PC-3 (cell line): ENCODE measurements around the gene GP1BA. TPM values are rescaled to one million over a fixed set of nuclear protein-coding genes. Genes with fewer than 3 reads are reported as not detected.

Experiments used
- ATAC-seq: fragments of 200-7000 bp; cut with Tn5 transposase; 2 replicates; pipeline ENCODE4 v1.9.1; 2020; ENCODE audit warnings: mild to moderate bottlenecking, moderate library complexity
- BruUV-seq: library from RNA; stranded (reverse); fragments of 400-500 nt; replicated peaks from 2 replicates; lab custom pipeline; 2021; lab: Mats Ljungman, UMichigan
- CTCF ChIA-PET: fragments of 300-600 bp; sonication (Branson Sonifier 250); formaldehyde crosslinking; loops from one replicate; lab custom pipeline; 2022; ENCODE audit warnings: antibody characterized with exemption; lab: Charles Lee
- POLR2A ChIA-PET: fragments of 300-600 bp; sonication (Branson Sonifier 250); formaldehyde crosslinking; loops from one replicate; lab custom pipeline; 2022; ENCODE audit warnings: antibody characterized with exemption; ENCODE audit not compliant: unreplicated experiment; lab: Charles Lee
- DNase-seq: peaks from one replicate; pipeline ENCODE4 v3.0.0-alpha.2; 2015
- H2AFZ ChIP-seq: fragments of 300-600 bp; sonication (generic); 2 replicates; pipeline ENCODE4 v1.6.0; 2016; ENCODE audit warnings: antibody characterized with exemption, low read length
- H3F3A ChIP-seq: fragments of 300-600 bp; sonication (generic); one replicate; pipeline ENCODE4 v1.6.0; 2017; ENCODE audit warnings: antibody characterized with exemption, low read length, control low read depth, mild to moderate bottlenecking; ENCODE audit not compliant: unreplicated experiment
- H3K27ac ChIP-seq: fragments of 300-600 bp; sonication (generic); 2 replicates; pipeline ENCODE4 v1.5.1; 2016; ENCODE audit warnings: mild to moderate bottlenecking, low read length
- H3K27me3 ChIP-seq: fragments of 300-600 bp; sonication (generic); 2 replicates; pipeline ENCODE4 v1.6.1; 2016; ENCODE audit warnings: low read length, mixed read lengths
- H3K36me3 ChIP-seq: fragments of 300-600 bp; sonication (generic); 2 replicates; pipeline ENCODE4 v1.6.1; 2016; ENCODE audit warnings: low read depth, mixed run types, low read length, mixed read lengths
- H3K4me1 ChIP-seq: fragments of 300-600 bp; sonication (generic); 2 replicates; pipeline ENCODE4 v1.5.1; 2016; ENCODE audit warnings: low read length; ENCODE audit not compliant: insufficient read depth
- H3K4me2 ChIP-seq: fragments of 300-600 bp; sonication (generic); 2 replicates; pipeline ENCODE4 v1.6.0; 2016; ENCODE audit warnings: low read length
- H3K4me3 ChIP-seq: fragments of 300-600 bp; sonication (generic); 2 replicates; pipeline ENCODE4 v1.5.1; 2016; ENCODE audit warnings: mild to moderate bottlenecking, low read length, mixed read lengths
- H3K79me2 ChIP-seq: fragments of 300-600 bp; sonication (generic); 2 replicates; pipeline ENCODE4 v1.6.1; 2017; ENCODE audit warnings: low read length, mixed read lengths
- H3K9ac ChIP-seq: fragments of 300-600 bp; sonication (generic); 2 replicates; pipeline ENCODE4 v1.6.0; 2016; ENCODE audit warnings: mild to moderate bottlenecking, low read length
- H3K9me2 ChIP-seq: fragments of 300-600 bp; sonication (generic); replicated peaks from 2 replicates; pipeline ENCODE4 v1.6.1; 2016; ENCODE audit warnings: mixed run types, low read length, mixed read lengths
- H3K9me3 ChIP-seq: fragments of 300-600 bp; sonication (generic); 2 replicates; pipeline ENCODE4 v1.6.1; 2016; ENCODE audit warnings: low read length, mixed read lengths
- H4K20me1 ChIP-seq: fragments of 300-600 bp; sonication (generic); 2 replicates; pipeline ENCODE4 v1.6.1; 2016; ENCODE audit warnings: low read length, mixed read lengths
- EZH2 ChIP-seq: fragments of 300-600 bp; sonication (generic); IDR thresholded peaks from one replicate; pipeline ENCODE4 v1.6.1; 2017; ENCODE audit warnings: antibody characterized with exemption, mild to moderate bottlenecking, low read length; ENCODE audit not compliant: unreplicated experiment
- EZH2phosphoT487 ChIP-seq: fragments of 300-600 bp; sonication (generic); IDR thresholded peaks from 2 replicates; pipeline ENCODE4 v1.6.1; 2018; ENCODE audit warnings: mild to moderate bottlenecking, antibody characterized with exemption, low read length, borderline replicate concordance
- intact Hi-C: fragments of 100-400 bp; cut with micrococcal nuclease; formaldehyde crosslinking; loops from 2 replicates; pipeline ENCODE4 v1.9.0; 2023
- total RNA-seq: library from RNA; depleted of rRNA; stranded (reverse); fragments of >200 nt; gene quantifications from 2 replicates; pipeline ENCODE4 v1.2.3, GENCODE V29; 2014
- TF ChIP-seq, protein P1 (sequence below): fragments of 300-600 bp; sonication (generic); conservative IDR thresholded peaks from 2 replicates; pipeline ENCODE4 v1.5.1; 2017; ENCODE audit warnings: antibody characterized with exemption, low read depth, mild to moderate bottlenecking, low read length

Gene GP1BA
- total RNA-seq, 1 experiment from 2014 or later: not detected

DNA sequence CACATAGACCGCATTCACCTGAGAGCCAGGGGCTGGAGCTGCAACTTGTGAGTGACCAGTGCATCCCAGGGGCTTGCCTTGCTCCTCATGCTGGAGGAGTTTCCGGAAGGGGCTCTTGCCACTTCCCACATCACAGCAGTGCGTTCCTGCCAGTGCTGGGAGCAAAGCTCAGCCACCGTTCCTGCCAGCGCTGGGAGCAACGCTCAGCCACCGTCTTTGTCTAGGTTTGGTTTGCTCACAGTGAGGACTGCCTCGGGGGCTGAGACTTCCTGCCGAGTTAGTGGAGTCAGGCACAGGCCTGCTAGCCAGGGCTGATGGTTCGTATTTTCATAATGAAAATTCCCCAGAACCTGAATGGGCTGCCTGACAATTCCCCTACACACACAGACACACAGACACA is 23.8 kb upstream of the GP1BA start:
- no TSS peak for BruUV-seq
- intact Hi-C loops: loop anchor here (5.0 kb wide), 1 partner anchor 34 kb away; the partner anchor contains the start of genes RNF167 and SLC25A11
- Histone ChIP-seq H3K9me2 (no peaks in the 10 kb centered on the region), H2AFZ (no peak overlapping the region), H3K9ac (no peak overlapping the region), H3K9me3 (no peaks in the 10 kb centered on the region), H3K27ac (no peak overlapping the region), H3K4me3 (no peak overlapping the region), H3F3A (no peaks in the 10 kb centered on the region), H3K4me2 (no peak overlapping the region), H4K20me1 (no peaks in the 10 kb centered on the region), H3K4me1 (peaks cover 9% of the 10 kb centered on the region), H3K79me2 (no peaks in the 10 kb centered on the region), H3K36me3 (no peaks in the 10 kb centered on the region), H3K27me3 (no peaks in the 10 kb centered on the region)
- CTCF ChIA-PET: interaction anchor here (0.6 to 1.8 kb wide), 5 partner anchors 26 to 1953 kb away, joined by 3 to 18 read pairs (median 5); partner anchors contain the start of genes RNF167, SLC25A11 and SPAG7
- DNase-seq: no peak
- POLR2A ChIA-PET: no interaction called here
- TF ChIP-seq, protein P1, sequence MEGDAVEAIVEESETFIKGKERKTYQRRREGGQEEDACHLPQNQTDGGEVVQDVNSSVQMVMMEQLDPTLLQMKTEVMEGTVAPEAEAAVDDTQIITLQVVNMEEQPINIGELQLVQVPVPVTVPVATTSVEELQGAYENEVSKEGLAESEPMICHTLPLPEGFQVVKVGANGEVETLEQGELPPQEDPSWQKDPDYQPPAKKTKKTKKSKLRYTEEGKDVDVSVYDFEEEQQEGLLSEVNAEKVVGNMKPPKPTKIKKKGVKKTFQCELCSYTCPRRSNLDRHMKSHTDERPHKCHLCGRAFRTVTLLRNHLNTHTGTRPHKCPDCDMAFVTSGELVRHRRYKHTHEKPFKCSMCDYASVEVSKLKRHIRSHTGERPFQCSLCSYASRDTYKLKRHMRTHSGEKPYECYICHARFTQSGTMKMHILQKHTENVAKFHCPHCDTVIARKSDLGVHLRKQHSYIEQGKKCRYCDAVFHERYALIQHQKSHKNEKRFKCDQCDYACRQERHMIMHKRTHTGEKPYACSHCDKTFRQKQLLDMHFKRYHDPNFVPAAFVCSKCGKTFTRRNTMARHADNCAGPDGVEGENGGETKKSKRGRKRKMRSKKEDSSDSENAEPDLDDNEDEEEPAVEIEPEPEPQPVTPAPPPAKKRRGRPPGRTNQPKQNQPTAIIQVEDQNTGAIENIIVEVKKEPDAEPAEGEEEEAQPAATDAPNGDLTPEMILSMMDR: no peak
- TF ChIP-seq EZH2phosphoT487 (no peak), EZH2 (no peak)
- ATAC-seq: no peak

- ChIA-PET CTCF (interaction anchor here (0.6 to 1.8 kb wide), 5 partner anchors 25 to 1953 kb away, joined by 3 to 18 read pairs (median 5); partner anchors contain the start of genes RNF167, SLC25A11 and SPAG7), POLR2A (interaction anchor here (0.6 kb wide), 1 partner anchor 59 kb away, joined by 5 read pairs; the partner anchor contains the start of gene SPAG7)
- Histone ChIP-seq H3K9me2 (no peaks in the 10 kb centered on the region), H2AFZ (peak overlapping the region; percentile 65; the same call in 1 of the 2 replicates), H3K4me2 (peak overlapping the region; percentile 10; the same call in 1 of the 2 replicates), H4K20me1 (no peaks in the 10 kb centered on the region), H3K79me2 (no peaks in the 10 kb centered on the region), H3K36me3 (no peaks in the 10 kb centered on the region), H3K27ac (no peak overlapping the region), H3F3A (no peaks in the 10 kb centered on the region), H3K27me3 (no peaks in the 10 kb centered on the region), H3K9me3 (no peaks in the 10 kb centered on the region), H3K4me1 (peaks cover 7% of the 10 kb centered on the region), H3K4me3 (no peak overlapping the region), H3K9ac (no peak overlapping the region)
- no peak for TF ChIP-seq EZH2
- no peak for TF ChIP-seq EZH2phosphoT487
- TF ChIP-seq, protein P1: peak; percentile 71
- peak; percentile 97 for ATAC-seq
- intact Hi-C loops: loop anchor here (1.0 to 5.0 kb wide), 3 partner anchors 33 to 153 kb away; partner anchors contain the start of genes RNF167, SLC25A11 and SPAG7
- DNase-seq: peak; percentile 85
- BruUV-seq: no TSS peak
These were observed 23.2 kb upstream of the GP1BA start for GRCh38 chr17:4908711-4909496.
